HL-60/S4 (cell line): ENCODE results near the gene ZDHHC20.

ENCODE experiments used
- in situ Hi-C: fragments of 300-500 bp; cut with MboI; formaldehyde crosslinking; loops from 2 replicates; pipeline ENCODE4 v1.14.3; 2022; ENCODE audit warnings: low sequenced_read_pairs

The ZDHHC20 gene

GRCh38 chr13:21328836-21329477 lies 130.1 kb downstream of the ZDHHC20 start:
- in situ Hi-C loops, result no loop called here

- in situ Hi-C loops, result no loop called here
These were observed 130.9 kb downstream of the ZDHHC20 start for GRCh38 chr13:21328201-21328600.

DNA sequence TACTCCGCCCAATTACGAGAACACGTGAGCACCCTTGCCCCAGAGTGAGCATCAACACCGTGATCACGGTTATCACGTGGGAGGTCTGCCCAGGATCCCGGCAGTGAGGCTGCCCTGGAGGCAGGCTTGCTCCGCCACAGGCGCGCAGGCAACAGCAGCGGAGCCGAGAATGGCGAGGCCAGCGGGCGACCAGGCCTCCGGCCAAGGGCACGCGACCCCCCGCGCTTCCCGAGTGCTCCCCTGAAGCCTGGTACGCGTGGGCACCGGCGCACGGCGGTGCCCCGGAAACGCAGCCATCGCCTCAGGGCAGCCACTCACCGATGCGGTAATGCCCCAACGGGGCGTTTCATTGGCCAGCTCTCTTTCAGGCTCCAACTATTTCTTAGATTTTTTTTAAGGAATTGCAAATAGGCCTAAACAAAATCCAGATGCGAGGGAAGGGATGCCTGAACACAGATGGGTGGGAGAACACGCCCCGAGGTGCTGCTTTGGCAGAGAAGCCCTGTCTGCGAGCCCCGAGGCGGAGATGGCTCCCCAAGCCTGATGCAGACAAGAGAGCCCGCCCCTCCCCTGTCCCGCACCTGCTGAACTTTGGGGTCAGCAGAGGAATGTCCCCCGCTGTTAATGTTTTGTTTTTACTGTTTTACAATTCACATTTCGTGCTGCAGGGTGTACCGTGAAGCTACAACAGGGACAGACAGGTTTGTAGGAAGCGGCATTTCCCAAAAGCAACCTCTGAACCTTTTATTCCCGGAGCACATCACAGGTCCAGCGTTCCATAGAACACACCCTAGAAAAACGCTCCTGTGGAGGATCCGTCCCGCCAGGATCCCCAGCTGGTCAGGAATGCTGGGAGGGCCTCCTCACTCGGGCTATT lies 132.7 kb downstream of the ZDHHC20 start:
- in situ Hi-C loops, result no loop called here

DNA sequence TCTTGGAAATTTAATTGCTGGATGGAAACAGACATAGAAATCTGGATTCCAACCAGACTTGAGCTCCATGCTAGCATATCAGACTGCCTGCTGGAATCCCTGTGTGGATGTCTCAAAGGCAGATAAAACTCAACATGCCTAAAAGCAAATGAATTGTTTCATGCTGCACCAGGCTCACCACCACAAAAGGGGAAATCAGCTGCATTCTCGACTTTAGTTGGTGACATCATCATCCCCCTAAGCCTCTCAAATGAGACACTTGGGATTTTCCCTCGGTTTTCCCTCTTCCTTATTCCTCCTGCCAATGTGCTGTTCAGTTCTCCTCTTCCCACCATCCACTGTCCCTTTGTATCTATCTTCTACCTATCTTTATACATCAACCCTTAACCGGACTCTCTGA lies 134.3 kb downstream of the ZDHHC20 start:
- in situ Hi-C loops, result no loop called here

GRCh38 chr13:21322988-21323387 lies 136.1 kb downstream of the ZDHHC20 start:
- in situ Hi-C loops, result no loop called here
